LNCaP clone FGC (cell line): ENCODE results near the gene SLFN13.
A peak's percentile ranks its signal among the peaks of the same experiment; 100 is the strongest.
"Not testable (repeated sequence)": the region's sequence is repeated elsewhere in the genome, so short reads cannot be mapped to it uniquely, and the experiment has no call there.

Experiments used
- DNase-seq: peaks from one replicate; pipeline ENCODE4 v3.0.0-alpha.2; 2011; ENCODE audit warnings: low read depth
- H3K4me3 ChIP-seq: 2 replicates; pipeline ENCODE4 v1.5.1; 2011; ENCODE audit warnings: mild to moderate bottlenecking, low read depth, low read length, control low read depth
- CTCF ChIP-seq: IDR thresholded peaks from 2 replicates; pipeline ENCODE4 v1.5.1; 2012; ENCODE audit warnings: mild to moderate bottlenecking; ENCODE audit not compliant: control insufficient read depth, insufficient read depth; ENCODE audit errors: extremely low read depth

SLFN13 gene

GRCh38 chr17:35433075-35433894 lies 15.3 kb downstream of the SLFN13 start:
- DNase-seq: peak; percentile 25
- no peak for TF ChIP-seq CTCF
- H3K4me3 ChIP-seq: no peak overlapping the region

- no peak for TF ChIP-seq CTCF
- DNase-seq: no peak
- no peak within 1 kb of the TSS for H3K4me3 ChIP-seq
Measured at GRCh38 chr17:35432176-35433074, 16.1 kb downstream of the SLFN13 start, which contains the start of gene SLFN12. Gene SLFN12, minus strand, starts transcription at chr17:35432500. Its CDS starts 9,472 bp downstream, at chr17:35423028.

- no peak for DNase-seq
- TF ChIP-seq CTCF: no peak
- H3K4me3 ChIP-seq: no peak overlapping the region
Measured at GRCh38 chr17:35429702-35430101, 18.9 kb downstream of the SLFN13 start.

- H3K4me3 ChIP-seq: no peak overlapping the region
- no peak for TF ChIP-seq CTCF
- DNase-seq: no peak
Measured at GRCh38 chr17:35428229-35428628, 20.3 kb downstream of the SLFN13 start.

GRCh38 chr17:35423761-35424160 lies 24.8 kb downstream of the SLFN13 start:
- no peak for TF ChIP-seq CTCF
- no peak overlapping the region for H3K4me3 ChIP-seq
- no peak for DNase-seq

- H3K4me3 ChIP-seq, DNase-seq: not testable (repeated sequence)
Measured at GRCh38 chr17:35421069-35421468, 27.5 kb downstream of the SLFN13 start.

GRCh38 chr17:35416659-35417058 lies 31.9 kb downstream of the SLFN13 start:
- DNase-seq: no peak
- H3K4me3 ChIP-seq: no peak overlapping the region
- TF ChIP-seq CTCF: no peak

GRCh38 chr17:35414707-35415106 lies 33.9 kb downstream of the SLFN13 start:
- H3K4me3 ChIP-seq, DNase-seq: not testable (repeated sequence)
